OCI-LY7 (cell line): ENCODE measurements around the gene FBN1.

Experiments used
- EZH2phosphoT487 ChIP-seq: fragments of 200-600 bp; sonication (generic); IDR thresholded peaks from 2 replicates; pipeline ENCODE4 v1.6.1; 2018; ENCODE audit warnings: low read depth, borderline replicate concordance, mild to moderate bottlenecking, mixed run types, antibody characterized with exemption, low read length, moderate library complexity, mixed read lengths
- TF ChIP-seq, protein P1 (sequence below): fragments of 200-600 bp; sonication (generic); conservative IDR thresholded peaks from 2 replicates; pipeline ENCODE4 v1.5.1; 2014; ENCODE audit warnings: mild to moderate bottlenecking, antibody characterized with exemption, low read length, moderate library complexity, mixed read lengths

- TF ChIP-seq, protein P1, sequence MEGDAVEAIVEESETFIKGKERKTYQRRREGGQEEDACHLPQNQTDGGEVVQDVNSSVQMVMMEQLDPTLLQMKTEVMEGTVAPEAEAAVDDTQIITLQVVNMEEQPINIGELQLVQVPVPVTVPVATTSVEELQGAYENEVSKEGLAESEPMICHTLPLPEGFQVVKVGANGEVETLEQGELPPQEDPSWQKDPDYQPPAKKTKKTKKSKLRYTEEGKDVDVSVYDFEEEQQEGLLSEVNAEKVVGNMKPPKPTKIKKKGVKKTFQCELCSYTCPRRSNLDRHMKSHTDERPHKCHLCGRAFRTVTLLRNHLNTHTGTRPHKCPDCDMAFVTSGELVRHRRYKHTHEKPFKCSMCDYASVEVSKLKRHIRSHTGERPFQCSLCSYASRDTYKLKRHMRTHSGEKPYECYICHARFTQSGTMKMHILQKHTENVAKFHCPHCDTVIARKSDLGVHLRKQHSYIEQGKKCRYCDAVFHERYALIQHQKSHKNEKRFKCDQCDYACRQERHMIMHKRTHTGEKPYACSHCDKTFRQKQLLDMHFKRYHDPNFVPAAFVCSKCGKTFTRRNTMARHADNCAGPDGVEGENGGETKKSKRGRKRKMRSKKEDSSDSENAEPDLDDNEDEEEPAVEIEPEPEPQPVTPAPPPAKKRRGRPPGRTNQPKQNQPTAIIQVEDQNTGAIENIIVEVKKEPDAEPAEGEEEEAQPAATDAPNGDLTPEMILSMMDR, result no peak
- no peak for TF ChIP-seq EZH2phosphoT487
Observed at GRCh38 chr15:48505067-48505466, 140.4 kb downstream of the FBN1 start.
